HepG2 (cell line): ENCODE measurements around the gene SF3B6. TPM values are rescaled to one million over a fixed set of nuclear protein-coding genes. Genes with fewer than 3 reads are reported as not detected.

Experiments used
- CTCF ChIP-seq: sonication (generic); formaldehyde crosslinking; IDR thresholded peaks from 2 replicates; pipeline ENCODE4 v1.5.0; 2020; ENCODE audit warnings: mild to moderate bottlenecking, missing genetic modification reagents, moderate library complexity
- EP300 ChIP-seq, 3 experiments: sonication (generic) in 1 of 3; formaldehyde crosslinking in 1 of 3; IDR thresholded peaks; 2 replicates each; pipeline versions ENCODE4 v1.5.1 to v1.6.1; 2011 to 2020; ENCODE audit warnings: low read depth in 2 of 3, low read length in 2 of 3, borderline replicate concordance in 1 of 3, improper control_type of control experiment in 1 of 3, mild to moderate bottlenecking in 1 of 3, missing genetic modification reagents in 1 of 3, moderate library complexity in 1 of 3
- HDAC2 ChIP-seq: sonication (generic); formaldehyde crosslinking; IDR thresholded peaks from 2 replicates; pipeline ENCODE4 v1.4.0; 2020; ENCODE audit warnings: missing genetic modification reagents
- MAFF ChIP-seq: IDR thresholded peaks from 2 replicates; pipeline ENCODE4 v1.6.1; 2011; ENCODE audit warnings: low read depth, low read length, improper control_type of control experiment
- MBD4 ChIP-seq: IDR thresholded peaks from 2 replicates; pipeline ENCODE4 v1.6.1; 2012; ENCODE audit warnings: low read length, inconsistent platforms, borderline replicate concordance
- MYNN ChIP-seq: sonication (generic); formaldehyde crosslinking; IDR thresholded peaks from 2 replicates; pipeline ENCODE4 v1.4.0; 2020; ENCODE audit warnings: mild to moderate bottlenecking, low read depth, missing genetic modification reagents
- NCOA1 ChIP-seq: sonication (generic); formaldehyde crosslinking; IDR thresholded peaks from 2 replicates; pipeline ENCODE4 v1.9.0; 2021; ENCODE audit warnings: missing genetic modification reagents
- NFE2L2 ChIP-seq: fragments of 150-350 bp; IDR thresholded peaks from 2 replicates; pipeline ENCODE4 v1.6.1; 2014; ENCODE audit warnings: low read length
- NR1H2 ChIP-seq: sonication (generic); formaldehyde crosslinking; IDR thresholded peaks from 2 replicates; pipeline ENCODE4 v1.8.1; 2022; ENCODE audit warnings: low read depth, missing genetic modification reagents, borderline replicate concordance
- PHF21A ChIP-seq: sonication (generic); formaldehyde crosslinking; IDR thresholded peaks from 2 replicates; pipeline ENCODE4 v1.5.0; 2020; ENCODE audit warnings: mild to moderate bottlenecking, missing genetic modification reagents
- PHF5A ChIP-seq: IDR thresholded peaks from one replicate; pipeline ENCODE4 v1.6.1; 2018; ENCODE audit warnings: low read depth, missing genetic modification reagents; ENCODE audit not compliant: unreplicated experiment
- PITX1 ChIP-seq: sonication (generic); formaldehyde crosslinking; IDR thresholded peaks from 2 replicates; pipeline ENCODE4 v1.5.1; 2020; ENCODE audit warnings: mild to moderate bottlenecking, missing genetic modification reagents
- RFX3 ChIP-seq: IDR thresholded peaks from 2 replicates; pipeline ENCODE4 v1.6.1; 2016; ENCODE audit warnings: missing biosample characterization, missing genetic modification reagents
- RFXANK ChIP-seq: IDR thresholded peaks from 2 replicates; pipeline ENCODE4 v1.6.1; 2016
- SALL1 ChIP-seq: sonication (generic); formaldehyde crosslinking; IDR thresholded peaks from 2 replicates; pipeline ENCODE4 v1.8.0; 2022; ENCODE audit warnings: mild to moderate bottlenecking, missing genetic modification reagents
- XBP1 ChIP-seq: sonication (generic); formaldehyde crosslinking; IDR thresholded peaks from 2 replicates; pipeline ENCODE4 v1.5.0; 2020; ENCODE audit warnings: missing genetic modification reagents
- ZNF138 ChIP-seq: sonication (generic); formaldehyde crosslinking; IDR thresholded peaks from 2 replicates; pipeline ENCODE4 v1.5.0; 2020; ENCODE audit warnings: mild to moderate bottlenecking, low read depth, missing genetic modification reagents
- ZNF18 ChIP-seq: sonication (generic); formaldehyde crosslinking; IDR thresholded peaks from 2 replicates; pipeline ENCODE4 v1.8.0; 2022; ENCODE audit warnings: mild to moderate bottlenecking, missing genetic modification reagents; ENCODE audit not compliant: insufficient replicate concordance
- ZNF549 ChIP-seq: sonication (generic); formaldehyde crosslinking; IDR thresholded peaks from 2 replicates; pipeline ENCODE4 v1.5.0; 2020; ENCODE audit warnings: missing genetic modification reagents
- ZNF709 ChIP-seq: sonication (generic); formaldehyde crosslinking; IDR thresholded peaks from 2 replicates; pipeline ENCODE4 v1.5.0; 2020; ENCODE audit warnings: mild to moderate bottlenecking, missing genetic modification reagents
- ZNF761 ChIP-seq: sonication (generic); formaldehyde crosslinking; conservative IDR thresholded peaks from 2 replicates; pipeline ENCODE4 v1.4.0; 2020; ENCODE audit warnings: mild to moderate bottlenecking, missing genetic modification reagents
- ZNF775 ChIP-seq: sonication (generic); formaldehyde crosslinking; IDR thresholded peaks from 2 replicates; pipeline ENCODE4 v1.4.0; 2020; ENCODE audit warnings: missing genetic modification reagents, mild to moderate bottlenecking, moderate library complexity, borderline replicate concordance
- ZNF850 ChIP-seq: sonication (generic); formaldehyde crosslinking; conservative IDR thresholded peaks from 2 replicates; pipeline ENCODE4 v1.9.0; 2021; ENCODE audit warnings: mild to moderate bottlenecking, missing genetic modification reagents
- ZSCAN31 ChIP-seq: sonication (generic); formaldehyde crosslinking; IDR thresholded peaks from 2 replicates; pipeline ENCODE4 v1.5.0; 2020; ENCODE audit warnings: low read depth, mild to moderate bottlenecking, missing genetic modification reagents
- polyA plus RNA-seq, 8 experiments: library from polyadenylated mRNA; depleted of rRNA in 3 of 8; stranded (reverse) in 7 of 8; unstranded in 1 of 8; fragments of >200 nt; fragmentation: Illumina TruSeq in 4 of 8; extraction: Trizol in 4 of 8; gene quantifications; 2 replicates each; pipeline versions ENCODE4 v1.2.1 to v1.2.3, GENCODE V29; 2011 to 2016; ENCODE audit warnings: low read depth in 4 of 8, missing spikeins in 1 of 8, mixed read lengths in 1 of 8; ENCODE audit not compliant: insufficient read depth in 1 of 8
- total RNA-seq, 5 experiments: library from RNA; depleted of rRNA; stranded (reverse); fragments of >200 nt; fragmentation: Illumina TruSeq; extraction: Trizol; gene quantifications; 2 replicates each; pipeline ENCODE4 v1.2.3, GENCODE V29; 2016; ENCODE audit warnings: low read depth in 1 of 5
- TF ChIP-seq, protein P1 (sequence below): IDR thresholded peaks from 2 replicates; pipeline ENCODE4 v1.6.1; 2016; ENCODE audit warnings: missing biosample characterization, missing genetic modification reagents, low read depth
- TF ChIP-seq, protein P2 (sequence below): sonication (generic); formaldehyde crosslinking; IDR thresholded peaks from 2 replicates; pipeline ENCODE4 v1.4.0; 2020; ENCODE audit warnings: mild to moderate bottlenecking, missing genetic modification reagents
- TF ChIP-seq, protein P3 (sequence below): sonication (generic); formaldehyde crosslinking; IDR thresholded peaks from 2 replicates; pipeline ENCODE4 v1.8.1; 2023; ENCODE audit warnings: mild to moderate bottlenecking, missing genetic modification reagents, borderline replicate concordance

SF3B6 gene
- total and polyA plus RNA-seq, 2 of the 13 experiments (the other 11 are each of a cell fraction or from before 2014, with no cell fraction given), result 177 to 182 TPM

DNA sequence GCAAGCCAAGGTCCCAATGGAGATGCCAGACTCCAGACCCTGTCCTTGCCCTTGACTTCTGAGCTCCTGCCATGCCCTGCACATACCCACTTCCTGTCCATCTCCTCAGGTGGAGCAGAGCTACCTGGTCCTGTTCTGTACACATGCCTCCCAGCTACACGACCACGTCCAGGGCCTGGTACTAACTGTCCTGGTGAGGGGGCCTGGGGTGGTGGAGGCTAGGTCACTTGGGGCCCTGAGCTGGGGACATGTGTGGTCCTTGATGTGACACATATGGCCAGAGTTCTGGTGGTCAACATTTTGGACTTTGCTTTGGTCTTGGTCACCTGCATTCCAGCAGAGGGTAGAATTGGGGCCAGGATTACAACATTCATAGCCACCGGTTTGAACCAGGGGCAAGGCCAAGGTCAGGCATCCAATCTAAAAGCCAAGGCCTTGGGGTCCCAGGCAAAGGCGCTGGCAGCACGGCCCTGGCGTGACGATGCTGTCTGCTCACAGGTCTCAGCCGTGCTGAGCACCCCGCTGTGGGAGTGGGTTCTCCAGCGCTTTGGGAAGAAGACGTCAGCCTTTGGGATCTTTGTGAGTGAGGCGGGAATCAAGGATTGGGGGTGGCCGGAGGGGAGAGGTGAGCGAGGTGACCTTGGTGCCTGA, 53.7 kb downstream of the SF3B6 start (continued):
- peak; percentile 30; the same call in 1 of the 2 replicates for TF ChIP-seq CTCF
- TF ChIP-seq MYNN (CRISPR knock-in tag), result no peak
- no peak for TF ChIP-seq RFXANK (CRISPR knock-in tag)
- TF ChIP-seq PHF5A (CRISPR knock-in tag), result peak; percentile 53
- TF ChIP-seq ZNF138 (CRISPR knock-in tag), result no peak
- TF ChIP-seq ZNF549 (CRISPR knock-in tag), result no peak
- TF ChIP-seq ZSCAN31 (CRISPR knock-in tag), result no peak
- TF ChIP-seq MAFF, result no peak
- TF ChIP-seq NR1H2 (CRISPR knock-in tag), result no peak
- TF ChIP-seq ZNF709 (CRISPR knock-in tag), result no peak
- peak; percentile 95; the same call in 1 of the 2 replicates for TF ChIP-seq NCOA1
- peak; percentile 98 for TF ChIP-seq SALL1 (CRISPR knock-in tag)
- TF ChIP-seq, protein P1, sequence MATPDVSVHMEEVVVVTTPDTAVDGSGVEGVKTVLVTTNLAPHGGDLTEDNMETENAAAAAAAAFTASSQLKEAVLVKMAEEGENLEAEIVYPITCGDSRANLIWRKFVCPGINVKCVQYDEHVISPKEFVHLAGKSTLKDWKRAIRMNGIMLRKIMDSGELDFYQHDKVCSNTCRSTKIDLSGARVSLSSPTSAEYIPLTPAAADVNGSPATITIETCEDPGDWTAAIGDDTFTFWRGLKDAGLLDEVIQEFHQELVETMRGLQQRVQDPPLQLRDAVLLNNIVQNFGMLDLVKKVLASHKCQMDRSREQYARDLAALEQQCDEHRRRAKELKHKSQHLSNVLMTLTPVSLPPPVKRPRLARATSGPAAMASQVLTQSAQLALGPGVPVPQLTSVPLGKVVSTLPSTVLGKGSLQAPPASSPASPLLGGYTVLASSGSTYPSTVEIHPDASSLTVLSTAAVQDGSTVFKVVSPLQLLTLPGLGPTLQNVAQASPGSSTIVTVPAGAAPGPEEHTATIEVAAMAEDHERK (CRISPR knock-in tag), result no peak
- TF ChIP-seq ZNF18 (CRISPR knock-in tag), result no peak
- TF ChIP-seq RFX3, result no peak
- TF ChIP-seq HDAC2, result peak; percentile 88
- TF ChIP-seq, protein P2, sequence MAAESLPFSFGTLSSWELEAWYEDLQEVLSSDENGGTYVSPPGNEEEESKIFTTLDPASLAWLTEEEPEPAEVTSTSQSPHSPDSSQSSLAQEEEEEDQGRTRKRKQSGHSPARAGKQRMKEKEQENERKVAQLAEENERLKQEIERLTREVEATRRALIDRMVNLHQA, result no peak
- peak; percentile 80 to 88 for TF ChIP-seq EP300 (IDR thresholded peaks at IDR 0.05; ENCODE audit: low read depth in 2 of 2, low read length in 2 of 2)
- TF ChIP-seq EP300 (CRISPR knock-in tag; IDR thresholded peaks at IDR 0.05; ENCODE audit: borderline replicate concordance), result no peak; the same call in 1 of the 2 replicates
- no peak for TF ChIP-seq ZNF761 (CRISPR knock-in tag)
- TF ChIP-seq XBP1 (CRISPR knock-in tag), result no peak
- TF ChIP-seq MBD4, result no peak
- peak; percentile 70 for TF ChIP-seq PITX1
- no peak for TF ChIP-seq ZNF850
- TF ChIP-seq PHF21A, result peak; percentile 82
- TF ChIP-seq, protein P3, sequence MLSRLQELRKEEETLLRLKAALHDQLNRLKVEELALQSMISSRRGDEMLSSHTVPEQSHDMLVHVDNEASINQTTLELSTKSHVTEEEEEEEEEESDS (CRISPR knock-in tag), result no peak
- TF ChIP-seq NFE2L2, result no peak
- no peak for TF ChIP-seq ZNF775 (CRISPR knock-in tag)
